PFSK-1 (cell line): ENCODE data around the gene TNFRSF19.

Experiments used
- FOXP2 ChIP-seq: optimal IDR thresholded peaks from 2 replicates; pipeline ENCODE3; 2011; ENCODE audit warnings: borderline replicate concordance, control low read depth, inconsistent platforms; ENCODE audit not compliant: insufficient read depth; ENCODE audit errors: extremely low read length, extremely low read depth
- POLR2AphosphoS5 ChIP-seq: IDR thresholded peaks from 2 replicates; pipeline ENCODE4 v1.6.1; 2012; ENCODE audit warnings: low read depth, mild to moderate bottlenecking, control low read depth, low read length, moderate library complexity
- SIN3A ChIP-seq: IDR thresholded peaks from 2 replicates; pipeline ENCODE4 v1.6.1; 2012; ENCODE audit warnings: mild to moderate bottlenecking, low read length, moderate library complexity, borderline replicate concordance; ENCODE audit not compliant: insufficient read depth
- TAF1 ChIP-seq: IDR thresholded peaks from 2 replicates; pipeline ENCODE4 v1.6.1; 2012; ENCODE audit warnings: low read length, control low read depth, borderline replicate concordance; ENCODE audit not compliant: insufficient read depth
- TF ChIP-seq, protein P1 (sequence below), 2 experiments: IDR thresholded peaks; 2 replicates each; pipeline versions ENCODE4 v1.6.1 to v1.8.0; 2011 to 2012; ENCODE audit warnings: low read depth in 2 of 2, low read length in 2 of 2, control low read depth in 1 of 2, inconsistent platforms in 1 of 2, mild to moderate bottlenecking in 1 of 2, moderate library complexity in 1 of 2; ENCODE audit not compliant: insufficient read depth in 1 of 2

DNA sequence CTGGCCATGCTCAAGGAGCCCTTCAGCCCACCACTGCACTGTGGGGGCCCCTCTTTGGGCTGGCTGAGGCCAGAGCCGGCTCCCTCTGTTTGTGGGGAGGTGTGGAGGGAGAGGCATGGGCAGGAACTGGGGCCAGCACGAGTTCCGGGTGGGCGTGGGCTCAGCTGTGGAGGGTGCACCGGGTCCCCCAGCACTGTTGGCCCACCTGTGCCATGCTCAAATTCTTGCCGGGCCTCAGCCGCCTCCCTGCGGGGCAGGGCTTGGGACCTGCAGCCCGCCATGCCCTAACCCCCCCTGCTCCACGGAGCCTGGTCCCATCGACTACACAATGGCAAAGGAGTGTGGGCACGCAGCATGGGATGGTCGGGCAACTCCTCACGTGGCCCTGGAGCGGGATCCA, 38.8 kb upstream of the TNFRSF19 start:
- TF ChIP-seq, protein P1, sequence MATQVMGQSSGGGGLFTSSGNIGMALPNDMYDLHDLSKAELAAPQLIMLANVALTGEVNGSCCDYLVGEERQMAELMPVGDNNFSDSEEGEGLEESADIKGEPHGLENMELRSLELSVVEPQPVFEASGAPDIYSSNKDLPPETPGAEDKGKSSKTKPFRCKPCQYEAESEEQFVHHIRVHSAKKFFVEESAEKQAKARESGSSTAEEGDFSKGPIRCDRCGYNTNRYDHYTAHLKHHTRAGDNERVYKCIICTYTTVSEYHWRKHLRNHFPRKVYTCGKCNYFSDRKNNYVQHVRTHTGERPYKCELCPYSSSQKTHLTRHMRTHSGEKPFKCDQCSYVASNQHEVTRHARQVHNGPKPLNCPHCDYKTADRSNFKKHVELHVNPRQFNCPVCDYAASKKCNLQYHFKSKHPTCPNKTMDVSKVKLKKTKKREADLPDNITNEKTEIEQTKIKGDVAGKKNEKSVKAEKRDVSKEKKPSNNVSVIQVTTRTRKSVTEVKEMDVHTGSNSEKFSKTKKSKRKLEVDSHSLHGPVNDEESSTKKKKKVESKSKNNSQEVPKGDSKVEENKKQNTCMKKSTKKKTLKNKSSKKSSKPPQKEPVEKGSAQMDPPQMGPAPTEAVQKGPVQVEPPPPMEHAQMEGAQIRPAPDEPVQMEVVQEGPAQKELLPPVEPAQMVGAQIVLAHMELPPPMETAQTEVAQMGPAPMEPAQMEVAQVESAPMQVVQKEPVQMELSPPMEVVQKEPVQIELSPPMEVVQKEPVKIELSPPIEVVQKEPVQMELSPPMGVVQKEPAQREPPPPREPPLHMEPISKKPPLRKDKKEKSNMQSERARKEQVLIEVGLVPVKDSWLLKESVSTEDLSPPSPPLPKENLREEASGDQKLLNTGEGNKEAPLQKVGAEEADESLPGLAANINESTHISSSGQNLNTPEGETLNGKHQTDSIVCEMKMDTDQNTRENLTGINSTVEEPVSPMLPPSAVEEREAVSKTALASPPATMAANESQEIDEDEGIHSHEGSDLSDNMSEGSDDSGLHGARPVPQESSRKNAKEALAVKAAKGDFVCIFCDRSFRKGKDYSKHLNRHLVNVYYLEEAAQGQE (IDR thresholded peaks at IDR 0.05; ENCODE audit: insufficient read depth in 1 of 2, low read depth in 2 of 2, low read length in 2 of 2), result no peak
- TF ChIP-seq POLR2AphosphoS5 (no peak), TAF1 (no peak), SIN3A (no peak), FOXP2 (no peak)
